A549 (cell line): Measurements from ENCODE around the gene EPB41L1. TPM values are rescaled to one million over a fixed set of nuclear protein-coding genes. Genes with fewer than 3 reads are reported as not detected.

Experiments used
- ATAC-seq, 2 experiments: fragments of 200-7000 bp in 1 of 2; fragments of >200 bp in 1 of 2; cut with Nextera tagmentation in 1 of 2; cut with Tn5 transposase in 1 of 2; 3 replicates each; pipeline versions ENCODE4 v1.8.0 to v1.9.1; 2018 to 2020; ENCODE audit warnings: mild to moderate bottlenecking in 1 of 2, moderate library complexity in 1 of 2
- CTCF ChIA-PET: fragments of 300-600 bp; sonication (Branson Sonifier 250); formaldehyde crosslinking; extraction: SDS; loops from one replicate; lab custom pipeline; 2021; ENCODE audit warnings: antibody characterized with exemption, inconsistent platforms; lab: Yijun Ruan, JAX
- POLR2A ChIA-PET: fragments of 350-600 bp; formaldehyde crosslinking; extraction: SDS; loops from one replicate; lab custom pipeline; 2021; ENCODE audit warnings: antibody characterized with exemption, inconsistent platforms; lab: Yijun Ruan, JAX
- DNase-seq, 2 experiments: peaks; one replicate each; pipeline versions ENCODE4 v3.0.0 to v3.0.0-alpha.2; 2011 to 2016; ENCODE audit warnings: low read depth in 1 of 2, low spot score in 1 of 2
- FAIRE-seq: peaks from 2 replicates; lab custom pipeline; 2011; peaks lifted over from hg19 to GRCh38; lab: Jason Lieb, UNC
- H3K27ac ChIP-seq, 2 experiments: fragments of >200 bp; sonication (Bioruptor Twin); formaldehyde crosslinking; 3 replicates each; pipeline ENCODE4 v1.5.1; 2016 to 2017
- H3K4me1 ChIP-seq: fragments of >200 bp; sonication (Bioruptor Twin); formaldehyde crosslinking; 3 replicates; pipeline ENCODE4 v1.6.1; 2016
- H3K4me2 ChIP-seq: fragments of >200 bp; sonication (Bioruptor Twin); formaldehyde crosslinking; 3 replicates; pipeline ENCODE4 v1.6.1; 2016
- H3K4me3 ChIP-seq: fragments of >200 bp; sonication (Bioruptor Twin); formaldehyde crosslinking; 3 replicates; pipeline ENCODE4 v1.5.1; 2016
- H3K9me3 ChIP-seq: fragments of >200 bp; sonication (Bioruptor Twin); formaldehyde crosslinking; 3 replicates; pipeline ENCODE4 v1.6.1; 2016
- CHD2 ChIP-seq: fragments of 150-350 bp; IDR thresholded peaks from 2 replicates; pipeline ENCODE4 v1.6.1; 2014; ENCODE audit warnings: low read length; ENCODE audit not compliant: partially characterized antibody
- ELK1 ChIP-seq: fragments of 150-350 bp; IDR thresholded peaks from 2 replicates; pipeline ENCODE4 v1.6.1; 2014; ENCODE audit warnings: low read depth, mild to moderate bottlenecking, low read length
- FOXS1 ChIP-seq: fragments of 250-450 bp; sonication (Bioruptor Pico); IDR thresholded peaks from 2 replicates; pipeline ENCODE4 v1.5.0; 2020; ENCODE audit warnings: mild to moderate bottlenecking, moderate library complexity
- HOXB13 ChIP-seq: fragments of 250-450 bp; sonication (Bioruptor Pico); IDR thresholded peaks from 2 replicates; pipeline ENCODE4 v1.5.0; 2020; ENCODE audit warnings: low read depth, mild to moderate bottlenecking, moderate library complexity
- MAFK ChIP-seq: fragments of 450-650 bp; IDR thresholded peaks from 2 replicates; pipeline ENCODE4 v1.6.1; 2014; ENCODE audit not compliant: partially characterized antibody
- MAZ ChIP-seq: fragments of 150-350 bp; IDR thresholded peaks from 2 replicates; pipeline ENCODE4 v1.6.1; 2014; ENCODE audit warnings: antibody characterized with exemption, low read depth, low read length, borderline replicate concordance
- MYC ChIP-seq: IDR thresholded peaks from 2 replicates; pipeline ENCODE4 v1.6.1; 2012; ENCODE audit warnings: mild to moderate bottlenecking, inconsistent platforms, low read length, improper control_type of control experiment, borderline replicate concordance
- NPAS2 ChIP-seq: fragments of 250-450 bp; sonication (Bioruptor Pico); IDR thresholded peaks from 2 replicates; pipeline ENCODE4 v1.8.0; 2022; ENCODE audit warnings: mild to moderate bottlenecking, moderate library complexity, borderline replicate concordance
- PBX3 ChIP-seq: IDR thresholded peaks from 2 replicates; pipeline ENCODE4 v1.6.1; 2012
- PHF8 ChIP-seq: fragments of 200-600 bp; sonication (generic); IDR thresholded peaks from 2 replicates; pipeline ENCODE4 v1.6.1; 2016; ENCODE audit warnings: low read depth, mild to moderate bottlenecking, antibody characterized with exemption, moderate library complexity, borderline replicate concordance
- POLR2AphosphoS2 ChIP-seq: conservative IDR thresholded peaks from 2 replicates; pipeline ENCODE4 v1.6.1; 2012; ENCODE audit warnings: low read length, improper control_type of control experiment, inconsistent platforms
- RAD21 ChIP-seq, 2 experiments: fragments of >200 bp in 1 of 2; sonication (Bioruptor Twin) in 1 of 2; formaldehyde crosslinking in 1 of 2; IDR thresholded peaks in 1 of 2; conservative IDR thresholded peaks in 1 of 2; 2 replicates in 1 of 2; 3 replicates in 1 of 2; pipeline ENCODE4 v1.6.1; 2012 to 2018; ENCODE audit warnings: inconsistent platforms in 1 of 2
- RCOR1 ChIP-seq: fragments of 150-350 bp; IDR thresholded peaks from 2 replicates; pipeline ENCODE4 v1.6.1; 2014; ENCODE audit warnings: antibody characterized with exemption, low read length, low read depth
- RNF2 ChIP-seq: fragments of 200-600 bp; sonication (generic); IDR thresholded peaks from 2 replicates; pipeline ENCODE4 v1.6.1; 2016; ENCODE audit warnings: low read depth, mild to moderate bottlenecking, antibody characterized with exemption, moderate library complexity, borderline replicate concordance
- WGBS: methylation state at CpG from one replicate; pipeline ENCODE4 v1.1.6; 2017; ENCODE audit errors: missing lambda C conversion rate; 5-methylcytosine and 5-hydroxymethylcytosine counted together
- polyA plus RNA-seq, 4 experiments: library from polyadenylated mRNA; depleted of rRNA in 3 of 4; stranded (reverse); fragments of >200 nt; fragmentation: RNase III in 1 of 4; extraction: RNeasy Plus Mini Kit Qiagen cat#74134 plus additional on column Dnase treatment in 1 of 4; gene quantifications; 2 replicates in 3 of 4; 3 replicates in 1 of 4; pipeline ENCODE4 v1.2.3, GENCODE V29; 2011 to 2017
- TF ChIP-seq, protein P1 (sequence below): fragments of >200 bp; sonication (Bioruptor Twin); formaldehyde crosslinking; IDR thresholded peaks from 2 replicates; pipeline ENCODE4 v1.6.1; 2016
- TF ChIP-seq, protein P2 (sequence below): fragments of 250-450 bp; sonication (Bioruptor Pico); IDR thresholded peaks from 2 replicates; pipeline ENCODE4 v1.5.0; 2020; ENCODE audit warnings: low read depth, mild to moderate bottlenecking, moderate library complexity

Gene EPB41L1
- polyA plus RNA-seq, 2 of the 4 experiments (the other 2 are of a cell fraction), result 45.9 to 94.4 TPM

- WGBS, result 74% methylated on average over 7 of the region's 7 CpGs
- no peak for FAIRE-seq
- Histone ChIP-seq H3K9me3 (no peaks in the 10 kb centered on the region), H3K4me2 (no peak overlapping the region), H3K27ac (no peak overlapping the region), H3K4me1 (no peaks in the 10 kb centered on the region), H3K4me3 (no peak overlapping the region)
- POLR2A ChIA-PET, result no interaction called here
- DNase-seq, result no peak
- TF ChIP-seq POLR2AphosphoS2, result no peak
- no peak for ATAC-seq
- CTCF ChIA-PET, result interaction anchor here (0.7 to 3.9 kb wide), 12 partner anchors 11 to 238 kb away, joined by 3 to 25 read pairs (median 3); no protein-coding TSS in a partner anchor
Observed at GRCh38 chr20:36216314-36217025, 61.9 kb downstream of the EPB41L1 start.

- 44% methylated on average over 4 of the region's 4 CpGs for WGBS
- H3K4me1 ChIP-seq, result no peaks in the 10 kb centered on the region
- TF ChIP-seq CHD2 (no peak), RAD21 (conservative IDR thresholded peaks at IDR 0.05 in 1 of 2, IDR thresholded peaks at IDR 0.05 in 1 of 2) (0 out of 5 replicates have a peak, but pooled peaks of 1 of the 2 experiments have one; percentile 17)
- peak; percentile 75 to 84 for ATAC-seq
- no peaks in the 10 kb centered on the region for H3K9me3 ChIP-seq
- H3K27ac ChIP-seq, result no peak overlapping the region
- no peak overlapping the region for H3K4me3 ChIP-seq
- no peak for FAIRE-seq
- no peak overlapping the region for H3K4me2 ChIP-seq
- POLR2A ChIA-PET, result no interaction called here
- CTCF ChIA-PET, result interaction anchor here (0.9 to 3.9 kb wide), 5 partner anchors 10 to 223 kb away, joined by 3 to 25 read pairs (median 3); no protein-coding TSS in a partner anchor
- peak; percentile 46 to 78 for DNase-seq
Observed at GRCh38 chr20:36217226-36217625, 62.7 kb downstream of the EPB41L1 start.

DNA sequence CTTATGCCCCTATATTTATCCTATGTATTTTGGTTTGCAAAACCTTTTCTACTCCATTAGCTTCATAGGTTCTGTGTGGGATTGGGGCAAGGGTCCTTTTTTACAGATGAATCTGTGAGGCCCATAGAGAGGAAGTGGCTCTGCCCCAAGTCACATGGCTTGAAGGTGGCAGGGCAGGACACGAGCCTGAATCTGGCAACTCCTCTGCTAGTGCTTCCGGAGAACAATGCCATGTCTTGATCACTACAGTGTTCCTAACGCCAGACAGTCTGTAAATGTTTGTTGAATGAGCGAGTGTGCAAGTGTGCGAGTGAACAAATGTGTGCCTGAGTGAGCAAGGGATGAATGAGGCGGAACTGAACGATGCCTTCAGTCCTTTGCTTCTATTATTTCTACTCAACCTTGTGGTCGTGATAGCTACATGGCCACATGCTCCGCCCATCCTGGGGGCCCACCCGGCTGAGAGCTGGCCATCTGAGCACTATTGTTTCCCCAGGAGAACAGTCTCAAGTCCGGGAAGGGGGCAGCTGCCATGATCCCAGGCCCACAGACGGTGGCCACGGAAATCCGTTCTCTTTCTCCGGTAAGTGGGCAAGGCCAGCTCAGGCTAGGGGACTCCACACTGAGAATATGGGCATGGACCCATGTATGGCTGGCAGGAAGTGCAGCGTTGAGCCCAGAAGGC is 64.0 kb downstream of the EPB41L1 start:
- 86% methylated on average over 16 of the region's 16 CpGs for WGBS
- ATAC-seq (no peak), FAIRE-seq (no peak), DNase-seq (no peak)
- no peak overlapping the region for H3K4me3 ChIP-seq
- CTCF ChIA-PET, result interaction anchor here (0.5 to 3.9 kb wide), 4 partner anchors 16 to 221 kb away, joined by 3 to 25 read pairs (median 10); no protein-coding TSS in a partner anchor
- no peak overlapping the region for H3K27ac ChIP-seq
- TF ChIP-seq PBX3 (no peak), CHD2 (no peak), NPAS2 (CRISPR knock-in tag) (no peak), FOXS1 (CRISPR knock-in tag) (no peak), MYC (no peak), MAFK (no peak), RCOR1 (no peak)
- TF ChIP-seq, protein P1, sequence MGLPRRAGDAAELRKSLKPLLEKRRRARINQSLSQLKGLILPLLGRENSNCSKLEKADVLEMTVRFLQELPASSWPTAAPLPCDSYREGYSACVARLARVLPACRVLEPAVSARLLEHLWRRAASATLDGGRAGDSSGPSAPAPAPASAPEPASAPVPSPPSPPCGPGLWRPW, result no peak
- TF ChIP-seq, protein P2, sequence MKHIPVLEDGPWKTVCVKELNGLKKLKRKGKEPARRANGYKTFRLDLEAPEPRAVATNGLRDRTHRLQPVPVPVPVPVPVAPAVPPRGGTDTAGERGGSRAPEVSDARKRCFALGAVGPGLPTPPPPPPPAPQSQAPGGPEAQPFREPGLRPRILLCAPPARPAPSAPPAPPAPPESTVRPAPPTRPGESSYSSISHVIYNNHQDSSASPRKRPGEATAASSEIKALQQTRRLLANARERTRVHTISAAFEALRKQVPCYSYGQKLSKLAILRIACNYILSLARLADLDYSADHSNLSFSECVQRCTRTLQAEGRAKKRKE (CRISPR knock-in tag), result no peak
- POLR2A ChIA-PET, result no interaction called here
- no peak overlapping the region for H3K4me2 ChIP-seq
- no peaks in the 10 kb centered on the region for H3K4me1 ChIP-seq
- no peaks in the 10 kb centered on the region for H3K9me3 ChIP-seq

GRCh38 chr20:36219671-36220220 is 65.2 kb downstream of the EPB41L1 start:
- H3K4me2 ChIP-seq, result no peak overlapping the region
- ChIA-PET POLR2A (no interaction called here), CTCF (interaction anchor here (2.2 kb wide), 1 partner anchor 12 kb away, joined by 5 read pairs; no protein-coding TSS in a partner anchor)
- no peaks in the 10 kb centered on the region for H3K4me1 ChIP-seq
- no peaks in the 10 kb centered on the region for H3K9me3 ChIP-seq
- FAIRE-seq (no peak), ATAC-seq (no peak), DNase-seq (no peak)
- TF ChIP-seq PHF8 (no peak), POLR2AphosphoS2 (no peak), ELK1 (no peak), RCOR1 (no peak), HOXB13 (CRISPR knock-in tag) (no peak), MAZ (no peak), RNF2 (no peak)
- TF ChIP-seq, protein P1, result no peak
- H3K27ac ChIP-seq, result no peak overlapping the region
- H3K4me3 ChIP-seq, result no peak overlapping the region
- WGBS, result 94% methylated on average over 16 of the region's 17 CpGs
